ENCODE results near the gene CREM. TPM values are rescaled to one million over a fixed set of nuclear protein-coding genes. Genes with fewer than 3 reads are reported as not detected.

The CREM gene
- total RNA-seq, 1 donor from 2014 or later, result 28.6 TPM

DNA sequence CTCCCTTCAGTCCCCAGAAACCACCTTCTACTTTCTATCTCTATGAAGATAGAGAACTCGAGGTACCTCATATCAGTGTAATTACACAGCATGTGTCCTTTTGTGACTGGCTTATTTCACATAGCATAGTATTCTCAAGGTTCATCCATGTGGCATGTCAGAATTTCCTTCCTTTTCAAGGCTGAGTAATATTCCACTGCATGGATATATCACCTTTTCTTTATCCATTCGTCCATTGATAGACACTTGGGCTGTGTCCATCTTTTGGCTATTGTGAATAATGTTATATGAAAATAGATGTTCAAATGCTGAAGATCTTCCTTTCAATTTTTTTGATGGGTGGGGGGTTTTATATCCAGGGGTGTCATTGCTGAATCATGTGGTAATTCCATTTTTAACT lies 117.9 kb downstream of the CREM start:
- Mint-ChIP-seq H3K4me3 (ENCODE audit: unreplicated experiment) (no peak overlapping the region), H3K27me3 (ENCODE audit: unreplicated experiment) (no peaks in the 10 kb centered on the region), H3K36me3 (ENCODE audit: unreplicated experiment) (no peaks in the 10 kb centered on the region), H3K9me3 (ENCODE audit: unreplicated experiment) (peaks cover 4% of the 10 kb centered on the region), H3K27ac (ENCODE audit: unreplicated experiment) (no peak overlapping the region), H3K4me1 (ENCODE audit: low read depth, unreplicated experiment) (no peaks in the 10 kb centered on the region)
- TF ChIP-seq, protein P1, sequence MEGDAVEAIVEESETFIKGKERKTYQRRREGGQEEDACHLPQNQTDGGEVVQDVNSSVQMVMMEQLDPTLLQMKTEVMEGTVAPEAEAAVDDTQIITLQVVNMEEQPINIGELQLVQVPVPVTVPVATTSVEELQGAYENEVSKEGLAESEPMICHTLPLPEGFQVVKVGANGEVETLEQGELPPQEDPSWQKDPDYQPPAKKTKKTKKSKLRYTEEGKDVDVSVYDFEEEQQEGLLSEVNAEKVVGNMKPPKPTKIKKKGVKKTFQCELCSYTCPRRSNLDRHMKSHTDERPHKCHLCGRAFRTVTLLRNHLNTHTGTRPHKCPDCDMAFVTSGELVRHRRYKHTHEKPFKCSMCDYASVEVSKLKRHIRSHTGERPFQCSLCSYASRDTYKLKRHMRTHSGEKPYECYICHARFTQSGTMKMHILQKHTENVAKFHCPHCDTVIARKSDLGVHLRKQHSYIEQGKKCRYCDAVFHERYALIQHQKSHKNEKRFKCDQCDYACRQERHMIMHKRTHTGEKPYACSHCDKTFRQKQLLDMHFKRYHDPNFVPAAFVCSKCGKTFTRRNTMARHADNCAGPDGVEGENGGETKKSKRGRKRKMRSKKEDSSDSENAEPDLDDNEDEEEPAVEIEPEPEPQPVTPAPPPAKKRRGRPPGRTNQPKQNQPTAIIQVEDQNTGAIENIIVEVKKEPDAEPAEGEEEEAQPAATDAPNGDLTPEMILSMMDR (IDR thresholded peaks at IDR 0.05; ENCODE audit: partially characterized antibody, unreplicated experiment), result no peak
- DNase-seq, result no peak

DNA sequence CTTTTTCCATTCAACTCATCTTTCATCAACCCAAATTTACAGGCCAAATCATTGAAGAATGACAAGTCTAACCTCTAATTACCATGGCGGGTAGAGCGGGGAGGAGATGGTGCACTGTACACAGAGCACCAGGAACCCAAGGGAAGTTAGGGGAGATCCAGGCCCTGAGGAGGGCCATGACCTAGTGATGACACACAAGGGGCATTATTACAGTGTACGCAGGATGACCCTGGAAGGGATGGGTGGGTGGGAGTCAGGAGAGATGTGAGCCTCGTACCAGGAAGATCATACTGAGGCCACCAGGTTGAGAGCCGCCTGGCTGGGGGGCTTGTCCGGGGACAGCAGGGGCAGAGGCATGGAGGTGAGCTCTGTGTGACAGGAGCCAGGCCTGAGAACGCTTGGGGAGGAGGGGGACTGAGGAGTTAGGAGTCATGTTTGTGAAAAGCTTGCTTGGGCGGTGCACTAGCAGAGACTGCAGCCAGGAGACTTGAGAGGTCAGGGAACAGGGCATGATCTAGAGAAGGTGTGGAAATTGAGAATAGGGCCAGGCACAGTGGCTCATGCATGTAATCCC lies 120.2 kb downstream of the CREM start:
- Mint-ChIP-seq H3K9me3 (ENCODE audit: unreplicated experiment) (peaks cover 4% of the 10 kb centered on the region), H3K27me3 (ENCODE audit: unreplicated experiment) (no peaks in the 10 kb centered on the region), H3K4me3 (ENCODE audit: unreplicated experiment) (no peak overlapping the region), H3K27ac (ENCODE audit: unreplicated experiment) (no peak overlapping the region), H3K36me3 (ENCODE audit: unreplicated experiment) (no peaks in the 10 kb centered on the region), H3K4me1 (ENCODE audit: low read depth, unreplicated experiment) (no peaks in the 10 kb centered on the region)
- TF ChIP-seq, protein P1 (IDR thresholded peaks at IDR 0.05; ENCODE audit: partially characterized antibody, unreplicated experiment), result no peak
- DNase-seq, result no peak

DNA sequence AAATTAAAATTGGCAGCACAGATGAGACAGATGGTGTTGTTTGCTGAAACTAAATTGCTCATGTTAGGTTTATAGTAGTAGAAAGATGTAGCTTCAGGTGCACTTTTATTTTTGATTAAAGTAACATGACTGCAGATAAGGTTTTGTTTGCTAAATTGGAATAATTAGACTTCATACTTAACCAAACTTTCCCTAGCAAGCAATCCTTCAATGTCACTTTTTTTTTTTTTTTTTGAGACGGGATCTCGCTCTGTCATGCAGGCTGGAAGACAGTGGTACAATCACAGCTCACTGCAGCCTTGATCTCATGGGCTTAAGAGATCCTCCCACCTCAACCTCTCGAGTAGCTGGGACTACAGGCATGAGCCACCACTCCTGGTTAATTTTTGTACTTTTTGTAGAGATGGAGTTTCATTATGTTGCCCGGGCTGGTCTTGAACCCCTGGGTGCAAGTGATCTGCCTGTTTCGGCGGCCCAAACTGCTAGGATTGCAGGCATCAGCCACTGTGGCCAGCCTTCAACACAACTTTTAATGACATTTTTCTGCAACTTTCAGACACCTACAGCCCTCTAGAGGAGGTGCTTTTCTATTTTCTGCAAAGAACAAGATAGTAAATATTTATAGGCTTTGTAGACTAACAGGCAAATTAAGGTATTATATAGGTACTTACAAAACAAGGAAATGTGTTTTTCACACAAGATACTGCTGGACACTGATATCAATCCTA lies 124.9 kb downstream of the CREM start:
- Mint-ChIP-seq H3K27me3 (ENCODE audit: unreplicated experiment) (no peaks in the 10 kb centered on the region), H3K36me3 (ENCODE audit: unreplicated experiment) (peaks cover 7% of the 10 kb centered on the region), H3K4me3 (ENCODE audit: unreplicated experiment) (no peak overlapping the region), H3K27ac (ENCODE audit: unreplicated experiment) (no peak overlapping the region), H3K9me3 (ENCODE audit: unreplicated experiment) (peaks cover 1% of the 10 kb centered on the region), H3K4me1 (ENCODE audit: low read depth, unreplicated experiment) (no peaks in the 10 kb centered on the region)
- TF ChIP-seq, protein P1 (IDR thresholded peaks at IDR 0.05; ENCODE audit: partially characterized antibody, unreplicated experiment), result no peak
- no peak for DNase-seq

DNA sequence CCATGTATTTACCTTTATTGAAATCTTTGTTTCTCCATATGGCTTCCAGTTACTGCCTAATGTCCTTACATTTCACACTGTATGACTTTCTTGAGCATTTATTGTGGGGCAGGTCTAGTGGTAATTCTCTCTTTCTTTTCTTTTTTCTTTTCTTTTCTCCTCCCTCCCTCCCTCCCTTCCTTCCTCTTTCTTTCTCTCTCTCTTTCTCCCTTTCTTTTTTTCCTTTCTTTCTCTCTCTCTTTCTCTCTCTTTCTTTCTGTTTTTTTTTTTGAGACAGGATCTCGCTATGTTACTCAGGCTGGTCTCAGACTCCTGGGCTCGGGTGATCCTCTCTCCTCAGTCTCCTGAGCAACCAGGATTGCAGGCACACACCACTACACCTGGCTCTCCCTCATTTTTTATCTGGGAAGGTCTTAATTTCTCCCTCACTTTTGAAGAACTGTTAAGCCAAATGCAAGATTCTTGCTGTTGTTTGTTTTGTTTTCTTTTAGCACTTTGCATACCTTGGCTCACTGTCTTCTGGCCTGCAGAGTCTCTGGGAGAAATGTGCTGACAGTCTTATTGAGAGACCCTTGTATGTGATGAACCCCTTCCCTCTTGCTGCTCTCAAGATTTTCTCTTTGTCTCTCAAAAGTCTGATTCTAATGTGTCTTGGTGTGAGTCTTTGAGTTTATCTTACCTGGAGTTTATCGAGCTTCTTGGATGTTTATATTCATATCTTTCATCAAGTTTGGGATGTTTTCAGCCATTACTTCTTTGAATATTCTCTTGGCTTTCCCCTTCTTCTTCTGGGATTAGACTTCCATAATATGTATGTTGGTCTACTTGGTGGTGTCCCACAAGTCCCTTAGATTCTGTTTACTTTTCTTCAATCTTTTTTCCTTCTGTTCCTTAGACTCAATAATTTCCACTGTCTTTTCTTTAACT lies 130.7 kb downstream of the CREM start:
- TF ChIP-seq, protein P1 (IDR thresholded peaks at IDR 0.05; ENCODE audit: partially characterized antibody, unreplicated experiment), result no peak
- H3K27me3 Mint-ChIP-seq (ENCODE audit: unreplicated experiment), result no peaks in the 10 kb centered on the region
- peaks cover 21% of the 10 kb centered on the region for H3K36me3 Mint-ChIP-seq (ENCODE audit: unreplicated experiment)
- no peak overlapping the region for H3K4me3 Mint-ChIP-seq (ENCODE audit: unreplicated experiment)
- H3K9me3 Mint-ChIP-seq (ENCODE audit: unreplicated experiment), result peaks cover 10% of the 10 kb centered on the region
- no peak overlapping the region for H3K27ac Mint-ChIP-seq (ENCODE audit: unreplicated experiment)
- DNase-seq, result no peak
- H3K4me1 Mint-ChIP-seq (ENCODE audit: low read depth, unreplicated experiment), result no peaks in the 10 kb centered on the region
